Left lung (tissue), 14 donors: ENCODE measurements around the gene TCF3. TPM values are rescaled to one million over a fixed set of nuclear protein-coding genes. Genes with fewer than 3 reads are reported as not detected.

Source experiments
- ATAC-seq: fragments of 200-7000 bp; cut with Tn5 transposase; one replicate; pipeline ENCODE4 v1.9.1; 2020; ENCODE audit warnings: moderate library complexity
- DNase-seq, 4 donors: peaks; one replicate each; pipeline ENCODE4 v3.0.0-alpha.2; 2013 to 2020
- H3K27ac ChIP-seq, 2 donors: fragments of 200-600 bp; sonication (generic) in 1 of 2; one replicate each; pipeline versions ENCODE4 v1.5.0 to v1.8.0; 2020 to 2021
- H3K27me3 ChIP-seq, 2 donors: fragments of 200-600 bp; sonication (generic) in 1 of 2; one replicate each; pipeline versions ENCODE4 v1.5.0 to v1.8.0; 2020 to 2021
- H3K36me3 ChIP-seq, 2 donors: fragments of 200-600 bp; sonication (generic) in 1 of 2; one replicate each; pipeline versions ENCODE4 v1.5.0 to v1.8.0; 2020 to 2021
- H3K4me1 ChIP-seq, 2 donors: fragments of 200-600 bp; one replicate each; pipeline ENCODE4 v1.8.0; 2021
- H3K4me3 ChIP-seq, 2 donors: fragments of 200-600 bp; sonication (generic) in 1 of 2; one replicate each; pipeline versions ENCODE4 v1.5.0 to v1.8.0; 2020 to 2021; ENCODE audit warnings: mild to moderate bottlenecking in 1 of 2
- H3K9me3 ChIP-seq, 2 donors: fragments of 200-600 bp; sonication (generic) in 1 of 2; one replicate each; pipeline versions ENCODE4 v1.5.0 to v1.8.0; 2020 to 2021
- CTCF ChIP-seq, 2 donors: fragments of 200-600 bp; sonication (generic) in 1 of 2; IDR thresholded peaks; one replicate each; pipeline versions ENCODE4 v1.5.0 to v1.8.0; 2021; ENCODE audit warnings: antibody characterized with exemption in 2 of 2
- intact Hi-C, 2 donors: fragments of 100-400 bp; cut with DNase I; formaldehyde crosslinking; loops; one replicate each; pipeline versions ENCODE4 v1.11.2 to v1.14.2; 2022
- long read RNA-seq, 12 donors: library from polyadenylated mRNA in 2 of 12; unstranded in 2 of 12; transcript quantifications; one replicate each; pipeline ENCODE4 v2.0.0 and lab custom pipeline, GENCODE V29; 2019 to 2026
- polyA plus RNA-seq, 6 donors: library from polyadenylated mRNA; unstranded; fragments of 120-200 nt; gene quantifications; one replicate each; pipeline ENCODE4 v1.2.1, GENCODE V29; 2013; ENCODE audit not compliant: insufficient read length in 6 of 6
- total RNA-seq, 2 donors: library from RNA; stranded (reverse); fragmentation: NEBNext Ultra II Directional; extraction: Animal tissue kit (Norgen Biotek cat#: 25700); gene quantifications; one replicate each; pipeline ENCODE4 v1.2.1, GENCODE V29; 2021
- donor health status: DM: no; HTN: yes; CAD: no.
- donor health status: DM: no; HTN: no; CAD: no.

Gene TCF3
- total RNA-seq (10 to 100 TPM; 57.9 to 67.1 TPM), polyA plus RNA-seq (100 to 1,000 TPM; 103 to 149 (median 128) TPM)
- long read RNA-seq, donor 1, full-length matches to known transcripts, result 16 of 26 reads
- long read RNA-seq, donor 1, partial matches to known transcripts, result 10 of 26 reads
- long read RNA-seq, donor 1, other reads (novel, unspliced or antisense), result 0 of 26 reads
- long read RNA-seq, donor 2, transcript TCF3-210 (9 exons, 986 nt), result major isoform, 19 of 46 reads
- long read RNA-seq, donor 2, partial matches to known transcripts, result 25 of 46 reads
- long read RNA-seq, donor 2, other reads (novel, unspliced or antisense), result 0 of 46 reads
- long read RNA-seq, donor 3, full-length matches to known transcripts, result 16 of 16 reads
- long read RNA-seq, donor 3, partial matches to known transcripts, result 0 of 16 reads
- long read RNA-seq, donor 3, other reads (novel, unspliced or antisense), result 0 of 16 reads
- long read RNA-seq, donor 4, partial matches to known transcripts, result 6 of 9 reads
- long read RNA-seq, donor 4, other reads (novel, unspliced or antisense), result 3 of 9 reads
- long read RNA-seq, donor 5, full-length matches to known transcripts, result 11 of 19 reads
- long read RNA-seq, donor 5, partial matches to known transcripts, result 8 of 19 reads
- long read RNA-seq, donor 5, other reads (novel, unspliced or antisense), result 0 of 19 reads
- long read RNA-seq, donor 6, transcript TCF3-210 (9 exons, 986 nt), result major isoform, 8 of 24 reads
- long read RNA-seq, donor 6, partial matches to known transcripts, result 15 of 24 reads
- long read RNA-seq, donor 6, other reads (novel, unspliced or antisense), result 0 of 24 reads
- long read RNA-seq, donor 7, full-length matches to known transcripts, result 5 of 5 reads
- long read RNA-seq, donor 7, partial matches to known transcripts, result 0 of 5 reads
- long read RNA-seq, donor 7, other reads (novel, unspliced or antisense), result 0 of 5 reads
- long read RNA-seq, donor 8, full-length matches to known transcripts, result 12 of 22 reads
- long read RNA-seq, donor 8, partial matches to known transcripts, result 10 of 22 reads
- long read RNA-seq, donor 8, other reads (novel, unspliced or antisense), result 0 of 22 reads
- long read RNA-seq, donor 9, result 0 reads
- long read RNA-seq, donor 10, partial matches to known transcripts, result 2 of 2 reads
- long read RNA-seq, donor 10, other reads (novel, unspliced or antisense), result 0 of 2 reads
- long read RNA-seq, donor 11, result 0 reads
- long read RNA-seq, donor 12, full-length matches to known transcripts, result 8 of 8 reads
- long read RNA-seq, donor 12, partial matches to known transcripts, result 0 of 8 reads
- long read RNA-seq, donor 12, other reads (novel, unspliced or antisense), result 0 of 8 reads

- Histone ChIP-seq H3K4me3 (peak within 1 kb of the TSS; percentile 62 to 84), H3K36me3 (peaks cover 0 to 4% of the 10 kb centered on the region in 2 donors), H3K27ac (peak within 1 kb of the TSS; percentile 97 to 98), H3K4me1 (peaks cover 4 to 30% of the 10 kb centered on the region in 2 donors), H3K9me3 (no peaks in the 10 kb centered on the region), H3K27me3 (peaks cover 0 to 14% of the 10 kb centered on the region in 2 donors)
- intact Hi-C loops, result no loop called here
- TF ChIP-seq CTCF (IDR thresholded peaks at IDR 0.05), result no peak
- peak; percentile 98 to 99 (median 99) for DNase-seq
- ATAC-seq, result peak; percentile 98
These were observed at the start of gene TCF3 for GRCh38 chr19:1652471-1653299. TSS of gene TCF3 (minus strand) at chr19:1652615. CDS start at chr19:1650248, 2,367 bp downstream.

GRCh38 chr19:1700733-1701663 is 48.6 kb upstream of the TCF3 start:
- no peaks in the 10 kb centered on the region for H3K4me1 ChIP-seq
- no peaks in the 10 kb centered on the region for H3K36me3 ChIP-seq
- TF ChIP-seq CTCF (IDR thresholded peaks at IDR 0.05), result no peak
- DNase-seq (no peak), ATAC-seq (no peak)
- peaks cover 0 to 3% of the 10 kb centered on the region in 2 donors for H3K9me3 ChIP-seq
- intact Hi-C loops, result no loop called here
- peaks cover 18 to 76% of the 10 kb centered on the region in 2 donors for H3K27me3 ChIP-seq
- no peak overlapping the region for H3K4me3 ChIP-seq
- no peak overlapping the region for H3K27ac ChIP-seq

GRCh38 chr19:1699998-1700732 is 47.8 kb upstream of the TCF3 start:
- H3K9me3 ChIP-seq, result peaks cover 0 to 10% of the 10 kb centered on the region in 2 donors
- intact Hi-C loops, result no loop called here
- no peak overlapping the region for H3K4me3 ChIP-seq
- no peak for TF ChIP-seq CTCF (IDR thresholded peaks at IDR 0.05)
- no peaks in the 10 kb centered on the region for H3K36me3 ChIP-seq
- ATAC-seq, result no peak
- H3K27me3 ChIP-seq, result peaks cover 18 to 74% of the 10 kb centered on the region in 2 donors
- H3K4me1 ChIP-seq, result no peaks in the 10 kb centered on the region
- no peak overlapping the region for H3K27ac ChIP-seq
- peak in 1 of 4 donors; percentile 74 for DNase-seq
